ENCODE measurements around the gene DLEC1.
"Not testable (repeated sequence)": the region's sequence is repeated elsewhere in the genome, so short reads cannot be mapped to it uniquely, and the experiment has no call there.

Gene DLEC1

GRCh38 chr3:38028621-38029361, 10.2 kb upstream of the DLEC1 start:
- Histone ChIP-seq H3K27me3 (ENCODE audit: control insufficient read depth in 2 of 2, insufficient read depth in 2 of 2, low read length in 2 of 2) (peaks cover 0 to 2% of the 10 kb centered on the region in 2 donors), H3K4me1 (ENCODE audit: control insufficient read depth in 2 of 2, insufficient read depth in 2 of 2, low read length in 2 of 2) (peaks cover 23 to 39% of the 10 kb centered on the region in 2 donors), H3K27ac (ENCODE audit: low read depth in 2 of 2, low read length in 2 of 2) (peak overlapping the region; percentile 56 to 76), H3K9me3 (ENCODE audit: control insufficient read depth in 2 of 2, low read length in 2 of 2) (no peaks in the 10 kb centered on the region), H3K9ac (ENCODE audit: low read depth in 1 of 2, low read length in 2 of 2) (peak overlapping the region in 1 of 2 donors; percentile 66), H3K36me3 (ENCODE audit: control insufficient read depth in 2 of 2, insufficient read depth in 2 of 2, low read length in 2 of 2) (no peaks in the 10 kb centered on the region), H3K4me3 (ENCODE audit: low read length in 2 of 2) (peak overlapping the region; percentile 52 to 62)

GRCh38 chr3:38029400-38030125, 9.4 kb upstream of the DLEC1 start, which contains the start of gene PLCD1:
Gene PLCD1 (minus strand): TSS chr3:38029642. CDS start chr3:38029539, 103 bp downstream.
- Histone ChIP-seq H3K4me1 (ENCODE audit: control insufficient read depth in 2 of 2, insufficient read depth in 2 of 2, low read length in 2 of 2) (peaks cover 23 to 37% of the 10 kb centered on the region in 2 donors), H3K27me3 (ENCODE audit: control insufficient read depth in 2 of 2, insufficient read depth in 2 of 2, low read length in 2 of 2) (peaks cover 0 to 2% of the 10 kb centered on the region in 2 donors), H3K9me3 (ENCODE audit: control insufficient read depth in 2 of 2, low read length in 2 of 2) (no peaks in the 10 kb centered on the region), H3K9ac (ENCODE audit: low read depth in 1 of 2, low read length in 2 of 2) (peak within 1 kb of the TSS; percentile 74 to 84), H3K27ac (ENCODE audit: low read depth in 2 of 2, low read length in 2 of 2) (peak within 1 kb of the TSS; percentile 67 to 76), H3K36me3 (ENCODE audit: control insufficient read depth in 2 of 2, insufficient read depth in 2 of 2, low read length in 2 of 2) (no peaks in the 10 kb centered on the region), H3K4me3 (ENCODE audit: low read length in 2 of 2) (peak within 1 kb of the TSS; percentile 65 to 75)

- H3K9me3 ChIP-seq (ENCODE audit: control insufficient read depth in 2 of 2, low read length in 2 of 2), result no peaks in the 10 kb centered on the region
- peak overlapping the region; percentile 65 to 75 for H3K4me3 ChIP-seq (ENCODE audit: low read length in 2 of 2)
- peak overlapping the region; percentile 74 to 84 for H3K9ac ChIP-seq (ENCODE audit: low read depth in 1 of 2, low read length in 2 of 2)
- H3K36me3 ChIP-seq (ENCODE audit: control insufficient read depth in 2 of 2, insufficient read depth in 2 of 2, low read length in 2 of 2), result no peaks in the 10 kb centered on the region
- H3K27me3 ChIP-seq (ENCODE audit: control insufficient read depth in 2 of 2, insufficient read depth in 2 of 2, low read length in 2 of 2), result peaks cover 0 to 2% of the 10 kb centered on the region in 2 donors
- peak overlapping the region; percentile 67 to 76 for H3K27ac ChIP-seq (ENCODE audit: low read depth in 2 of 2, low read length in 2 of 2)
- H3K4me1 ChIP-seq (ENCODE audit: control insufficient read depth in 2 of 2, insufficient read depth in 2 of 2, low read length in 2 of 2), result peaks cover 21 to 34% of the 10 kb centered on the region in 2 donors
Observed at GRCh38 chr3:38030126-38031021, 8.6 kb upstream of the DLEC1 start.

- no peak overlapping the region for H3K4me3 ChIP-seq (ENCODE audit: low read length in 2 of 2)
- no peaks in the 10 kb centered on the region for H3K9me3 ChIP-seq (ENCODE audit: control insufficient read depth in 2 of 2, low read length in 2 of 2)
- peaks cover 18 to 27% of the 10 kb centered on the region in 2 donors for H3K4me1 ChIP-seq (ENCODE audit: control insufficient read depth in 2 of 2, insufficient read depth in 2 of 2, low read length in 2 of 2)
- no peak overlapping the region for H3K9ac ChIP-seq (ENCODE audit: low read depth in 1 of 2, low read length in 2 of 2)
- H3K27me3 ChIP-seq (ENCODE audit: control insufficient read depth in 2 of 2, insufficient read depth in 2 of 2, low read length in 2 of 2), result peaks cover 0 to 2% of the 10 kb centered on the region in 2 donors
- H3K27ac ChIP-seq (ENCODE audit: low read depth in 2 of 2, low read length in 2 of 2), result peak overlapping the region; percentile 65 to 66
- no peaks in the 10 kb centered on the region for H3K36me3 ChIP-seq (ENCODE audit: control insufficient read depth in 2 of 2, insufficient read depth in 2 of 2, low read length in 2 of 2)
Observed at GRCh38 chr3:38031022-38031994, 7.7 kb upstream of the DLEC1 start.

- Histone ChIP-seq H3K9me3 (ENCODE audit: control insufficient read depth in 2 of 2, low read length in 2 of 2) (no peaks in the 10 kb centered on the region), H3K27ac (ENCODE audit: low read depth in 2 of 2, low read length in 2 of 2) (no peak overlapping the region), H3K27me3 (ENCODE audit: control insufficient read depth in 2 of 2, insufficient read depth in 2 of 2, low read length in 2 of 2) (peaks cover 0 to 2% of the 10 kb centered on the region in 2 donors), H3K4me1 (ENCODE audit: control insufficient read depth in 2 of 2, insufficient read depth in 2 of 2, low read length in 2 of 2) (peaks cover 18 to 27% of the 10 kb centered on the region in 2 donors), H3K36me3 (ENCODE audit: control insufficient read depth in 2 of 2, insufficient read depth in 2 of 2, low read length in 2 of 2) (no peaks in the 10 kb centered on the region), H3K4me3 (ENCODE audit: low read length in 2 of 2) (no peak overlapping the region), H3K9ac (ENCODE audit: low read depth in 1 of 2, low read length in 2 of 2) (no peak overlapping the region)
Observed at GRCh38 chr3:38032328-38032865, 6.6 kb upstream of the DLEC1 start.

GRCh38 chr3:38033586-38033985, 5.4 kb upstream of the DLEC1 start:
- not testable (repeated sequence) for H3K9ac ChIP-seq (ENCODE audit: low read depth in 1 of 2, low read length in 2 of 2)

DNA sequence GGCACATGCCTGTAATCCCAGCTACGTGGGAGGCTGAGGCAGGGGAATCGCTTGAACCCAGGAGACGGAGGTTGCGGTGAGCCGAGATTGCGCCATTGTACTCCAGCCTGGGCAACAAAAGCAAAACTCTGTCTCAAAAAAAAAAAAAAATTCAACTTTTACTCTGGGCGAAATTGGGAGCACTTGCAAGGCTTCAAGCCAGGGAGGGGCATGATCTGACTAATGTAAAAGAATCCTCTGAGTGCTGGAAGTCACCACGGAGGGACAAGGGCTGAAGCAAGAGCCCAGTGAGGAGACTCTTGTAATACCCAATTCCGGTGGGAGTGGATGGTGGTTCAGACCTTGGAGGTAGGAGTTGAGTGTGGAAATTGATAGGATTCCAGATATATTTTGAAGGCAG, 4.7 kb upstream of the DLEC1 start:
- not testable (repeated sequence) for H3K36me3 ChIP-seq (ENCODE audit: control insufficient read depth in 2 of 2, insufficient read depth in 2 of 2, low read length in 2 of 2); H3K9ac ChIP-seq (ENCODE audit: low read depth in 1 of 2, low read length in 2 of 2); H3K9me3 ChIP-seq (ENCODE audit: control insufficient read depth in 2 of 2, low read length in 2 of 2); H3K27me3 ChIP-seq (ENCODE audit: control insufficient read depth in 2 of 2, insufficient read depth in 2 of 2, low read length in 2 of 2); H3K4me3 ChIP-seq (ENCODE audit: low read length in 2 of 2); H3K27ac ChIP-seq (ENCODE audit: low read depth in 2 of 2, low read length in 2 of 2)
- H3K4me1 ChIP-seq (ENCODE audit: control insufficient read depth in 2 of 2, insufficient read depth in 2 of 2, low read length in 2 of 2), result peaks cover 22 to 38% of the 10 kb centered on the region in 2 donors

More at GRCh38 chr3:38033586-38033985, 5.4 kb upstream of the DLEC1 start:
- H3K27ac ChIP-seq (ENCODE audit: low read depth in 2 of 2, low read length in 2 of 2); H3K27me3 ChIP-seq (ENCODE audit: control insufficient read depth in 2 of 2, insufficient read depth in 2 of 2, low read length in 2 of 2); H3K36me3 ChIP-seq (ENCODE audit: control insufficient read depth in 2 of 2, insufficient read depth in 2 of 2, low read length in 2 of 2); H3K9me3 ChIP-seq (ENCODE audit: control insufficient read depth in 2 of 2, low read length in 2 of 2); H3K4me3 ChIP-seq (ENCODE audit: low read length in 2 of 2): not testable (repeated sequence)
- peaks cover 16 to 30% of the 10 kb centered on the region in 2 donors for H3K4me1 ChIP-seq (ENCODE audit: control insufficient read depth in 2 of 2, insufficient read depth in 2 of 2, low read length in 2 of 2)

DNA sequence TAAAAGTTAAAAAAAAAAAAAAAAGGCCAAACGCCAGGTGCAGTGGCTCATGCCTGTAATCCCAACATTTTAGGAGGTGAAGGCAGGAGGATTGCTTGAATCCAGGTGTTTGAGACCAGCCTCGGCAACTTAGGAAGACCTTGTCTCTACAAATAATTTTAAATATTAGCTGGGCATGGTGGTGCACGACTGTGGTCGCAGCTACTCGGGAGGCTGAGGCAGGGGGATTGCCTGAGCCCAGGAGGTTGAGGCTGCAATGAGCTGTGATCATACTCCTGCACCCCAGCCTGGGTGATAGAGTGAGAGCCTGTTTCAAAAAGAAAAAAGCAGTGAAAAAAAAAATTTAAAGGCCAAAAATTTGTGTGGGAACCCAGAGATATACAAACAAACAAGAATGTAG, 2.7 kb upstream of the DLEC1 start:
- Histone ChIP-seq H3K27me3 (ENCODE audit: control insufficient read depth in 2 of 2, insufficient read depth in 2 of 2, low read length in 2 of 2) (no peaks in the 10 kb centered on the region), H3K36me3 (ENCODE audit: control insufficient read depth in 2 of 2, insufficient read depth in 2 of 2, low read length in 2 of 2) (no peaks in the 10 kb centered on the region), H3K9ac (ENCODE audit: low read depth in 1 of 2, low read length in 2 of 2) (no peak overlapping the region), H3K4me3 (ENCODE audit: low read length in 2 of 2) (no peak overlapping the region), H3K27ac (ENCODE audit: low read depth in 2 of 2, low read length in 2 of 2) (no peak overlapping the region), H3K4me1 (ENCODE audit: control insufficient read depth in 2 of 2, insufficient read depth in 2 of 2, low read length in 2 of 2) (peaks cover 24 to 38% of the 10 kb centered on the region in 2 donors), H3K9me3 (ENCODE audit: control insufficient read depth in 2 of 2, low read length in 2 of 2) (no peaks in the 10 kb centered on the region)

GRCh38 chr3:38036906-38037305, 2.1 kb upstream of the DLEC1 start:
- H3K9me3 ChIP-seq (ENCODE audit: control insufficient read depth in 2 of 2, low read length in 2 of 2), result no peaks in the 10 kb centered on the region

More at GRCh38 chr3:38036906-38037305, 2.1 kb upstream of the DLEC1 start:
- Histone ChIP-seq H3K27ac (ENCODE audit: low read depth in 2 of 2, low read length in 2 of 2) (no peak overlapping the region), H3K4me1 (ENCODE audit: control insufficient read depth in 2 of 2, insufficient read depth in 2 of 2, low read length in 2 of 2) (peaks cover 20 to 34% of the 10 kb centered on the region in 2 donors), H3K9ac (ENCODE audit: low read depth in 1 of 2, low read length in 2 of 2) (no peak overlapping the region), H3K27me3 (ENCODE audit: control insufficient read depth in 2 of 2, insufficient read depth in 2 of 2, low read length in 2 of 2) (no peaks in the 10 kb centered on the region), H3K36me3 (ENCODE audit: control insufficient read depth in 2 of 2, insufficient read depth in 2 of 2, low read length in 2 of 2) (no peaks in the 10 kb centered on the region), H3K4me3 (ENCODE audit: low read length in 2 of 2) (no peak overlapping the region)
